Testis (tissue), 2 donors: ENCODE measurements around the gene SDSL.

Source experiments
- POLR2A ChIP-seq: fragments of 450-650 bp; IDR thresholded peaks from one replicate; pipeline ENCODE4 v1.6.1; 2017; ENCODE audit warnings: antibody characterized with exemption, mild to moderate bottlenecking, moderate library complexity
- TF ChIP-seq, protein P1 (sequence below), 3 experiments: fragments of 450-650 bp in 2 of 3; fragments of 200-600 bp in 1 of 3; sonication (generic) in 1 of 3; IDR thresholded peaks; one replicate each; pipeline ENCODE4 v1.5.1; 2016 to 2019; ENCODE audit warnings: antibody characterized with exemption in 3 of 3, mild to moderate bottlenecking in 2 of 3, moderate library complexity in 1 of 3

DNA sequence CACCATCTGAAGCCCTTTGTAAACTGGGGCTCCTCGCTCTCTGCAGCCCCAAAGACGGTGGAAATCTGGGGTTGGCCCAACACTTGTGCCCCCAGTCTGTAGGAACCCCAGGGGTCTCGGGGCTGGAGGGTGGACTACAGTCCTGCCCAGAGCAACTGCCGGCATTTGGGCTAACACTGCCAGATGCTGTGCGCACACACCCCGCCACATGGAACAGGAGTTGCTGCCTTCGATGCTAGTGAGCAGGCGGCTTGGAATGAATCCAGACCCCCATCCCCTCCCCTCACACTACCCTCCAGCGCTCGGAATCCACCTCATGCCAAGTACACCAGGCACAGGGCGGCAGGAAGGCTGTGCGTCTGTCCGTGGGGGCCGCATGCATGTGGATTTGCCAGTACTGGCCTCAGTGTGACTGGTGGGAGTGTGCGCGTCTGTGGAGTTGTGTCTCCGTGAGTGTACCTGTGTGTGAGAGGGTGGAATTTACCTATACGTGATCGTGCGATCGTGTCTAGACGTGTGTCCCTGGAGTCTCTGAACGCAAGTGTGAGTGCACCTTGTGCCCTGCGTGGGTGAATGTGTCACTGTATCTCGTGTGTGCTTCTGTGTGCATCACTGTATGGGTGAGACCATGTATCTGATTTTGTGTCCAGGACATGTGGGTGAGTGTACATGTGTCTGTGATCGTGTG, 44.4 kb downstream of the SDSL start:
- TF ChIP-seq, protein P1, sequence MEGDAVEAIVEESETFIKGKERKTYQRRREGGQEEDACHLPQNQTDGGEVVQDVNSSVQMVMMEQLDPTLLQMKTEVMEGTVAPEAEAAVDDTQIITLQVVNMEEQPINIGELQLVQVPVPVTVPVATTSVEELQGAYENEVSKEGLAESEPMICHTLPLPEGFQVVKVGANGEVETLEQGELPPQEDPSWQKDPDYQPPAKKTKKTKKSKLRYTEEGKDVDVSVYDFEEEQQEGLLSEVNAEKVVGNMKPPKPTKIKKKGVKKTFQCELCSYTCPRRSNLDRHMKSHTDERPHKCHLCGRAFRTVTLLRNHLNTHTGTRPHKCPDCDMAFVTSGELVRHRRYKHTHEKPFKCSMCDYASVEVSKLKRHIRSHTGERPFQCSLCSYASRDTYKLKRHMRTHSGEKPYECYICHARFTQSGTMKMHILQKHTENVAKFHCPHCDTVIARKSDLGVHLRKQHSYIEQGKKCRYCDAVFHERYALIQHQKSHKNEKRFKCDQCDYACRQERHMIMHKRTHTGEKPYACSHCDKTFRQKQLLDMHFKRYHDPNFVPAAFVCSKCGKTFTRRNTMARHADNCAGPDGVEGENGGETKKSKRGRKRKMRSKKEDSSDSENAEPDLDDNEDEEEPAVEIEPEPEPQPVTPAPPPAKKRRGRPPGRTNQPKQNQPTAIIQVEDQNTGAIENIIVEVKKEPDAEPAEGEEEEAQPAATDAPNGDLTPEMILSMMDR (IDR thresholded peaks at IDR 0.05), result no peak
- TF ChIP-seq POLR2A, result no peak
